GM18870 (cell line): ENCODE data around the gene PCDH9.
A peak's percentile ranks its signal among the peaks of the same experiment; 100 is the strongest.

Experiments
- ATAC-seq: cut with Tn5 transposase; IDR thresholded peaks from one replicate; pipeline ENCODE4 v1.9.1; 2021; ENCODE audit warnings: moderate library complexity; ENCODE audit not compliant: unreplicated experiment

PCDH9 gene

GRCh38 chr13:67229481-67230403, at the start of gene PCDH9:
PCDH9 (minus strand) TSS chr13:67230336; CDS start chr13:67228440, 1,896 bp downstream.
- peak; percentile 0 for ATAC-seq

- no peak for ATAC-seq
Measured at GRCh38 chr13:67278235-67278634, 48.1 kb upstream of the PCDH9 start.

- ATAC-seq: no peak
Measured at GRCh38 chr13:67277581-67277980, 47.4 kb upstream of the PCDH9 start.

GRCh38 chr13:67275351-67275960, 45.3 kb upstream of the PCDH9 start:
- ATAC-seq: no peak

GRCh38 chr13:67273001-67273400, 42.9 kb upstream of the PCDH9 start:
- no peak for ATAC-seq

GRCh38 chr13:67267136-67267535, 37.0 kb upstream of the PCDH9 start:
- no peak for ATAC-seq

GRCh38 chr13:67259208-67259607, 29.1 kb upstream of the PCDH9 start:
- ATAC-seq: no peak

- ATAC-seq: peak; percentile 85
Measured at GRCh38 chr13:67258482-67258881, 28.3 kb upstream of the PCDH9 start.

GRCh38 chr13:67238861-67239260, 8.7 kb upstream of the PCDH9 start:
- no peak for ATAC-seq

- ATAC-seq: peak; percentile 87
Measured at GRCh38 chr13:67238277-67238859, 8.2 kb upstream of the PCDH9 start.

GRCh38 chr13:67235265-67235664, 5.1 kb upstream of the PCDH9 start:
- no peak for ATAC-seq

GRCh38 chr13:67232384-67232783, 2.2 kb upstream of the PCDH9 start:
- ATAC-seq: no peak

- no peak for ATAC-seq
Measured at GRCh38 chr13:67231289-67232000, 1.3 kb upstream of the PCDH9 start.

GRCh38 chr13:67230404-67231288, 510 bp upstream of the PCDH9 start:
- peak; percentile 89 for ATAC-seq

- no peak for ATAC-seq
Measured at GRCh38 chr13:67228916-67229315, 1.2 kb downstream of the PCDH9 start.

- ATAC-seq: no peak
Measured at GRCh38 chr13:67228031-67228430, 2.1 kb downstream of the PCDH9 start.

- ATAC-seq: no peak
Measured at GRCh38 chr13:67227131-67227983, 2.8 kb downstream of the PCDH9 start.

- ATAC-seq: no peak
Measured at GRCh38 chr13:67226696-67227095, 3.4 kb downstream of the PCDH9 start.
